Activated T-cell treated with anti-CD3 and anti-CD28 coated beads for 48 hours (primary cell): Measurements from ENCODE around the gene ZMYM2.

Experiments used
- DNase-seq: peaks from one replicate; pipeline ENCODE4 v3.0.0-alpha.2; 2020; ENCODE audit warnings: low read depth

Gene ZMYM2

DNA sequence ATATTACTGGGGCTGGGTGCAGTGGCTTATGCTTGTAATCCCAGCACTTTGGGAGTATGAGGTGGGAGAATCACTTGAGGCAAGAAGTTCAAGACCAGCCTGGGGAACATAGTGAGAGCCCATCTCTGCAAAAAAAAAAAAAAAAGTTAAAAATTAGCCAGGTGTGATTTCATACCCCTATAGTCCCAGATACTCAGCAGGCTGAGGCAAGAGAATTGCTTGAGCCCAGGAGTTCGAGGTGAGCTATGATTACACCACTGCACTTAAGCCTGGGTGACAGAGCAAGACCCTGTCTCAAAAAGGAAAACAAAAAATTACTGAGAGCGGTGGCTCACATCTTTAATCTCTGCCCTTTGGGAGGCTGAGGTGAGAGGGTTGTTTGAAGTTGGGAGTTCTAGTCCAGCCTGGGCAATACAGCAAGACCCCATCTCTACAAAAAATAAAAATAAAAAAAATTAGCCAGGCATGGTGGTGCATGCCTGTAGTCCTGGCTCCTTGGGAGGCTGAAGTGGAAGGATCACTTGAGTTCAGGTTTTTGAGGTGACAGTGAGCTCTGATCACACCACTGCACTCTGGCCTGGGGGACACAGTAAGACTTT lies 87.5 kb downstream of the ZMYM2 start:
- no peak for DNase-seq

GRCh38 chr13:20049558-20050473 lies 91.3 kb downstream of the ZMYM2 start:
- DNase-seq: no peak

GRCh38 chr13:20051366-20051765 lies 92.8 kb downstream of the ZMYM2 start:
- DNase-seq: no peak

- DNase-seq: no peak
Observed at GRCh38 chr13:20053016-20053415, 94.5 kb downstream of the ZMYM2 start.

DNA sequence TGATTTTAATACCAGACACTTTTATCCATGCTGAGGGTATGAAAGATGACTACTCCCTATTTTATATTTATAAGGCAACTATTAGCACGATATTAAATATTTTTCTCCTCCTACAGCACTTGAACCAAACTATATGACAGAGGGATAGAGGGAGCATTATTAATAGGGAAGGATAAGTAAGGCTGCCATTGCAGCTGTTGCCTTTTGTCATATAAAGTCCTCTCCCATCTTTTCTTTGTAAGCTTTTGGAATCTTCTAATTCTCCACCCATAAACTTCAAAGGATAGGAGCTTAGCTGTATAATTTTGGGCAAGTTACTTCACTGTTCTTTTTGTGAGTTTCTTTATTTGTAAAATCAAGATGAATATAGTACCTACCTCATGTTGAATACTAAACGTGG lies 95.4 kb downstream of the ZMYM2 start:
- no peak for DNase-seq

- no peak for DNase-seq
Observed at GRCh38 chr13:20054586-20054985, 96.1 kb downstream of the ZMYM2 start.

DNA sequence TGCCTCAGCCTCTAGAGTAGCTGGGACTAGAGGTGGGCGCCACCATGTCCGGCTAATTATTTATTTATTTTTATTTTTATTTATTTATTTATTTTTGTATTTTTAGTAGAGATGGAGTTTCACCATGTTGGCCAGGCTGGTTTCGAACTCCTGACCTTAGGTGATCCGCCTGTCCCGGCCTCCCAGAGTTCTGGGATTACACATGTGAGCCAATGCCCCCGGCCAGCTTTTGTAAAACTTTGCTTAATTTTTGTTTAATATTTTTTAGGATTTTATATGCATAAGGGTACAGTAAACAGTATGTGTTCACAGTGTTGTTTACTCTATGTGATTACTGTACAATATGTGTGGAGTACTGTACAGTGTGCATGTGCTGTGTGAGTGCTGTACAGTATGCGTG lies 98.7 kb downstream of the ZMYM2 start:
- no peak for DNase-seq

- DNase-seq: no peak
Observed at GRCh38 chr13:20057963-20058362, 99.4 kb downstream of the ZMYM2 start.

- no peak for DNase-seq
Observed at GRCh38 chr13:20058476-20058875, 99.9 kb downstream of the ZMYM2 start.

DNA sequence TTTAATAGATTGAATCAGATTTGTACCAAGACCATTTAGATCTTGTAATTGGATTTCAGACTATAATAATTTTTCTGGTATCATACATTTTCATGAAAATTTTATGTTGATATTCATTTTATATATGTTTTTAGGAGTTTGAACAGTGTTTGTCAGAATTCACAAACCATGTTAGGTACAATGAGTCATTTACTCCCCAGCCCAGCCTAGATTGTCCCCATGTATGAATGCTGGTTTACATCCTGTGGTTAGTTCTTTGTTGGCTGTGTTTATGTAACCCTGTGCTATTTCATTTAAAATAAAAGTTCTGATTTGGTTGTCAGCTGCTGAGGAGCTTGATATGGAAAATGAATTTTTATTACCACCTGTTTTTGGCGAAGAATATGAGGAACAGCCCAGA lies 105.6 kb downstream of the ZMYM2 start:
- no peak for DNase-seq

GRCh38 chr13:20065516-20065915 lies 107.0 kb downstream of the ZMYM2 start:
- DNase-seq: no peak

DNA sequence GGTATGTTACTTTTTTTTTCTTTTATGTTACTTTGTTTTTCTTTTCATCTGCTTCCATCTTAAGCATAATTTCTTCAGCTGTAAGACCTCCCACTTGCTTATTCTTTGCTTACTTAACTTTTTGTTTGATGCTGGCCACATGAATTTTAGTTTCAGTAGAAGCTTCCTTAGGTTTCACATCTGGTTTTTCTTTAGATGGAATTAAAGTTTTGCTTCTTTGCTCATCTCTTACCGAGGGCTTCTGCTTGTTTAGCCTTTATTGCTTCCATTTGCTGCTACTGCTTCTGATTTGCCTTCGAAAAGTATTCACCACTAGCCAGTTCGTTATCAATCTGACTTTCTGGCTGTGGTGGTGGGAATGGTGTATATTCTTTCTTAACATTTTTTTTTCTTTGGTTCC lies 111.4 kb downstream of the ZMYM2 start:
- no peak for DNase-seq

GRCh38 chr13:20073775-20074174 lies 115.2 kb downstream of the ZMYM2 start:
- DNase-seq: no peak

DNA sequence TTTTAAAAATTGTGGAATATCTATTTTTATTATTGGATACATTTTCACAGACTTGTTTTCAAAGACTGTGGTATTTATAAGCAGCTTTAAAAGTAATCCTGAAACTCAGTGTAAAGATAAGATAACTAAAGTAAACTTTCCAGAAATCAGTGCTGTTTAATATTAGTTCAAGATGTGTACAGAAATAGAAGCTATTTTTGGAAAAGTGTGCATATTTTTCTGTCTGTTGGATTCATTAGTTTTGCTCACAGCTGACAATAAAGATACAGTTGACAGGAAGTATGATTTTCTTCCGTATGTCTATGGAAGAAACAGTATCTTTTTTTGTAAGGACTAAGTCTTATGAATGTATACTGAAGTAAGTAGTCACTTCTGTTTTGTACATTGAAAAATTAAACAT lies 116.4 kb downstream of the ZMYM2 start:
- no peak for DNase-seq

GRCh38 chr13:20077086-20077485 lies 118.6 kb downstream of the ZMYM2 start:
- no peak for DNase-seq

GRCh38 chr13:20080377-20081164 lies 122.0 kb downstream of the ZMYM2 start:
- no peak for DNase-seq

- DNase-seq: no peak
Observed at GRCh38 chr13:20090349-20090748, 131.8 kb downstream of the ZMYM2 start.

DNA sequence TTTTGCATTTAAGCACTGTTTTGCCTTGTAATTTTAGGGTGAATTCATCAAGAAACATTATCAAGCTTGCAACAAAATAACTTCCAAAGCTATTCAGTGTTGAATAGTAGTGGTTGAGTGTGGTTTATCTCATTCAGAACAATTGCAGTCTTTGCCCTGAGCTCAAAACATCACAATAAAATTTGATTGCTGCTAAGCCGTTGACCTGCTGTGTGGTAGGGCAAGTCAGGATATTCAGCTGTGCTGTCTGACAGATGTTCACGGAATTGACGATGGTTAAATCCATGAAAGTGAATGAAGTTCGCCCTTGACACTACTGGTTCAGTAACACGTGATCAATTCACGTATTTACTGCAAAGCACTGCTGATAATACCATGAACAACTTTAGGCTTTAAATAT lies 135.4 kb downstream of the ZMYM2 start:
- DNase-seq: no peak

GRCh38 chr13:20099319-20099718 lies 140.8 kb downstream of the ZMYM2 start:
- DNase-seq: no peak

GRCh38 chr13:20101467-20102316 lies 143.2 kb downstream of the ZMYM2 start:
- no peak for DNase-seq

- DNase-seq: no peak
Observed at GRCh38 chr13:20102525-20103180, 144.1 kb downstream of the ZMYM2 start.
